GM12878 (cell line): ENCODE measurements around the gene UBE3C. TPM values are rescaled to one million over a fixed set of nuclear protein-coding genes. Genes with fewer than 3 reads are reported as not detected.
A peak's percentile ranks its signal among the peaks of the same experiment; 100 is the strongest.

ENCODE experiments used
- ATAC-seq: fragments of 200-7000 bp; cut with Tn5 transposase; 3 replicates; pipeline ENCODE4 v1.9.1; 2020; ENCODE audit warnings: mild to moderate bottlenecking, moderate library complexity
- BruUV-seq: library from RNA; stranded (reverse); fragments of 400-500 nt; replicated peaks from 2 replicates; lab custom pipeline; 2021; lab: Mats Ljungman, UMichigan
- CTCF ChIA-PET: fragments of 300-600 bp; sonication (Branson Sonifier 250); formaldehyde crosslinking; extraction: SDS; loops from one replicate; lab custom pipeline; 2021; ENCODE audit warnings: inconsistent platforms; lab: Yijun Ruan, JAX
- POLR2A ChIA-PET: fragments of 350-600 bp; formaldehyde crosslinking; extraction: SDS; loops from one replicate; lab custom pipeline; 2021; ENCODE audit warnings: inconsistent platforms; lab: Charles Lee
- RAD21 ChIA-PET: fragments of 300-600 bp; sonication (Branson Sonifier 250); formaldehyde crosslinking; loops from one replicate; lab custom pipeline; 2023; ENCODE audit warnings: antibody characterized with exemption; ENCODE audit not compliant: unreplicated experiment; lab: Charles Lee
- SMC1A ChIA-PET: fragments of 300-600 bp; sonication (Branson Sonifier 250); formaldehyde crosslinking; loops from one replicate; lab custom pipeline; 2023; ENCODE audit not compliant: unreplicated experiment, uncharacterized antibody; lab: Charles Lee
- DNase-seq: peaks from one replicate; pipeline ENCODE4 v3.0.0-alpha.2; 2011; ENCODE audit warnings: low read depth, low spot score
- FAIRE-seq: peaks from 3 replicates; lab custom pipeline; 2011; peaks lifted over from hg19 to GRCh38; lab: Jason Lieb, UNC
- H2AFZ ChIP-seq: 2 replicates; pipeline ENCODE4 v1.6.0; 2011; ENCODE audit warnings: low read depth, low read length, control low read depth; ENCODE audit not compliant: control insufficient read depth
- H3K27ac ChIP-seq: 2 replicates; pipeline ENCODE4 v1.5.1; 2011; ENCODE audit warnings: control low read depth; ENCODE audit not compliant: control insufficient read depth, insufficient read depth
- H3K27me3 ChIP-seq, 2 experiments: replicated peaks in 1 of 2; 2 replicates each; pipeline versions ENCODE4 v1.6.0 to v1.6.1; 2011; ENCODE audit warnings: low read length in 1 of 2; ENCODE audit not compliant: control insufficient read depth in 2 of 2, insufficient read depth in 2 of 2
- H3K36me3 ChIP-seq, 2 experiments: 2 replicates each; pipeline ENCODE4 v1.5.1; 2011; ENCODE audit warnings: low read length in 1 of 2; ENCODE audit not compliant: control insufficient read depth in 2 of 2, insufficient read depth in 2 of 2
- H3K4me1 ChIP-seq: 2 replicates; pipeline ENCODE4 v1.6.1; 2011; ENCODE audit warnings: mild to moderate bottlenecking, low read length, moderate library complexity, mixed read lengths; ENCODE audit not compliant: control insufficient read depth, insufficient read depth
- H3K4me2 ChIP-seq: 2 replicates; pipeline ENCODE4 v1.6.0; 2011; ENCODE audit warnings: control low read depth; ENCODE audit not compliant: control insufficient read depth, insufficient read depth
- H3K4me3 ChIP-seq: fragments of 200-600 bp; sonication (generic); 2 replicates; pipeline ENCODE4 v1.5.1; 2016
- H3K79me2 ChIP-seq: 2 replicates; pipeline ENCODE4 v1.6.0; 2011; ENCODE audit warnings: low read length; ENCODE audit not compliant: control insufficient read depth, insufficient read depth
- H3K9ac ChIP-seq: 2 replicates; pipeline ENCODE4 v1.8.0; 2011; ENCODE audit warnings: low read length, control low read depth, mixed read lengths; ENCODE audit not compliant: control insufficient read depth, insufficient read depth
- H3K9me3 ChIP-seq: replicated peaks from 3 replicates; pipeline ENCODE4 v1.5.1; 2011; ENCODE audit warnings: mild to moderate bottlenecking, low read length; ENCODE audit not compliant: control insufficient read depth, insufficient read depth
- H4K20me1 ChIP-seq: 2 replicates; pipeline ENCODE4 v1.6.0; 2011; ENCODE audit not compliant: control insufficient read depth, insufficient read depth
- BHLHE40 ChIP-seq, 2 experiments: fragments of 450-650 bp in 1 of 2; IDR thresholded peaks; 2 replicates each; pipeline ENCODE4 v1.6.1; 2011 to 2017; ENCODE audit warnings: low read depth in 2 of 2, borderline replicate concordance in 1 of 2, improper control_type of control experiment in 1 of 2, low read length in 1 of 2, mild to moderate bottlenecking in 1 of 2
- CREB1 ChIP-seq: IDR thresholded peaks from 2 replicates; pipeline ENCODE4 v1.6.1; 2012; ENCODE audit warnings: low read depth, mild to moderate bottlenecking, inconsistent platforms
- EGR1 ChIP-seq, 2 experiments: IDR thresholded peaks; 1 replicate in 1 of 2; 2 replicates in 1 of 2; pipeline ENCODE4 v1.6.1; 2011 to 2012; ENCODE audit warnings: low read depth in 2 of 2, low read length in 2 of 2, borderline replicate concordance in 1 of 2, mild to moderate bottlenecking in 1 of 2, moderate library complexity in 1 of 2
- HDAC6 ChIP-seq: fragments of 200-600 bp; sonication (generic); IDR thresholded peaks from one replicate; pipeline ENCODE4 v1.8.0; 2017; ENCODE audit warnings: antibody characterized with exemption; ENCODE audit not compliant: unreplicated experiment
- LARP7 ChIP-seq: fragments of 450-650 bp; IDR thresholded peaks from 2 replicates; pipeline ENCODE4 v1.6.1; 2017; ENCODE audit warnings: mild to moderate bottlenecking
- NBN ChIP-seq: fragments of 450-650 bp; IDR thresholded peaks from 2 replicates; pipeline ENCODE4 v1.6.1; 2016
- NR2C2 ChIP-seq: IDR thresholded peaks from 2 replicates; pipeline ENCODE4 v1.6.1; 2011; ENCODE audit warnings: borderline replicate concordance, low read depth; ENCODE audit not compliant: control insufficient read depth, insufficient read length
- RELB ChIP-seq: fragments of 450-650 bp; IDR thresholded peaks from 2 replicates; pipeline ENCODE4 v1.6.1; 2017; ENCODE audit warnings: low read depth, mild to moderate bottlenecking, moderate library complexity
- SIX5 ChIP-seq: IDR thresholded peaks from 2 replicates; pipeline ENCODE4 v1.6.1; 2011; ENCODE audit warnings: mild to moderate bottlenecking, low read depth, low read length, moderate library complexity; ENCODE audit not compliant: severe bottlenecking
- SMAD1 ChIP-seq: fragments of 450-650 bp; IDR thresholded peaks from 2 replicates; pipeline ENCODE4 v1.6.1; 2018; ENCODE audit warnings: mild to moderate bottlenecking, low read depth; ENCODE audit not compliant: partially characterized antibody
- SMARCA5 ChIP-seq: fragments of 450-650 bp; IDR thresholded peaks from 2 replicates; pipeline ENCODE4 v1.6.1; 2017; ENCODE audit warnings: mild to moderate bottlenecking
- SMC3 ChIP-seq: IDR thresholded peaks from 2 replicates; pipeline ENCODE4 v1.6.1; 2011; ENCODE audit warnings: low read length, improper control_type of control experiment, borderline replicate concordance
- YY1 ChIP-seq: IDR thresholded peaks from 2 replicates; pipeline ENCODE4 v1.6.1; 2011; ENCODE audit warnings: low read depth, mild to moderate bottlenecking, low read length
- ZNF274 ChIP-seq: IDR thresholded peaks from one replicate; pipeline ENCODE4 v1.8.0; 2011; ENCODE audit not compliant: insufficient read length, insufficient read depth
- WGBS: methylation state at CpG from one replicate; pipeline ENCODE4 v1.1.6; 2016; ENCODE audit warnings: low lambda C conversion rate; ENCODE audit not compliant: insufficient replicate concordance, insufficient coverage; ENCODE audit errors: missing lambda C conversion rate; 5-methylcytosine and 5-hydroxymethylcytosine counted together
- in situ Hi-C: fragments of 300-500 bp; cut with MboI; formaldehyde crosslinking; loops from 9 replicates; pipeline ENCODE4 v1.14.3; 2018; ENCODE audit warnings: mixed read lengths
- intact Hi-C: fragments of 100-400 bp; cut with micrococcal nuclease; formaldehyde crosslinking; loops from one replicate; pipeline ENCODE4 v1.14.2; 2022; ENCODE audit not compliant: unreplicated experiment
- polyA plus RNA-seq, 11 experiments: library from polyadenylated mRNA; depleted of rRNA in 4 of 11; unstranded in 6 of 11; stranded (reverse) in 5 of 11; fragments of >200 nt; fragmentation: Nextera tagmentation in 4 of 11; fragmentation: Illumina TruSeq in 1 of 11; extraction: Ambion mirVana in 4 of 11; extraction: Trizol in 1 of 11; gene quantifications; 1 replicate in 1 of 11; 2 replicates in 10 of 11; pipeline versions ENCODE4 v1.2.1 to v1.2.3, GENCODE V29; 2011 to 2016; ENCODE audit warnings: inconsistent platforms in 2 of 11, missing spikeins in 2 of 11, low read depth in 1 of 11
- total RNA-seq, 4 experiments: library from RNA; depleted of rRNA in 3 of 4; stranded (reverse); fragments of >200 nt in 3 of 4; fragmentation: Illumina TruSeq in 1 of 4; extraction: Trizol in 1 of 4; gene quantifications; 2 replicates each; pipeline versions ENCODE4 v1.2.1 to v1.2.3, GENCODE V29; 2013 to 2021
- TF ChIP-seq, protein P1 (sequence below): fragments of 450-650 bp; IDR thresholded peaks from 2 replicates; pipeline ENCODE4 v1.6.1; 2016; ENCODE audit warnings: mild to moderate bottlenecking
- TF ChIP-seq, protein P2 (sequence below): IDR thresholded peaks from 2 replicates; pipeline ENCODE4 v1.6.1; 2011; ENCODE audit warnings: borderline replicate concordance, low read depth, mild to moderate bottlenecking, moderate library complexity, mixed read lengths, low read length; ENCODE audit not compliant: insufficient read depth; ENCODE audit errors: extremely low read length

UBE3C gene
- total and polyA plus RNA-seq, 10 of the 15 experiments (the other 5 are each of a cell fraction or from before 2014, with no cell fraction given), result 7.9 to 65.9 (median 45.2) TPM

GRCh38 chr7:157273208-157274093 lies 134.7 kb downstream of the UBE3C start:
- intact Hi-C loops (loop anchor here (2.0 kb wide), 1 partner anchor 305 kb away; no protein-coding TSS in a partner anchor), in situ Hi-C loops (loop anchor here (5.0 to 25.0 kb wide), 2 partner anchors 301 to 1461 kb away; partner anchors contain the start of gene SHH)
- FAIRE-seq (no peak), DNase-seq (no peak), ATAC-seq (peak; percentile 91)
- no TSS peak for BruUV-seq
- Histone ChIP-seq H4K20me1 (no peaks in the 10 kb centered on the region), H2AFZ (no peak overlapping the region; the same call in 1 of the 2 replicates), H3K79me2 (no peaks in the 10 kb centered on the region), H3K9me3 (no peaks in the 10 kb centered on the region), H3K4me2 (peak overlapping the region; percentile 35; the same call in 1 of the 2 replicates), H3K4me3 (no peak overlapping the region), H3K27me3 (no peaks in the 10 kb centered on the region; a peak in 1 of 4 replicates), H3K36me3 (peaks cover 1 to 13% of the 10 kb centered on the region in 2 experiments; a peak in 3 of 4 replicates), H3K27ac (no peak overlapping the region), H3K9ac (no peak overlapping the region), H3K4me1 (no peaks in the 10 kb centered on the region)
- WGBS, result 18% methylated on average over 23 of the region's 23 CpGs
- SMC1A ChIA-PET, result interaction anchor here (0.6 to 2.0 kb wide), 5 partner anchors 48 to 323 kb away, joined by 3 to 13 read pairs (median 5); partner anchors contain the start of gene NOM1
- POLR2A ChIA-PET, result interaction anchor here (0.5 kb wide), 1 partner anchor 66 kb away, joined by 5 read pairs; no protein-coding TSS in a partner anchor
- CTCF ChIA-PET, result interaction anchor here (0.7 to 4.3 kb wide), 23 partner anchors 8 to 330 kb away, joined by 3 to 27 read pairs (median 3); partner anchors contain the start of gene NOM1
- RAD21 ChIA-PET, result interaction anchor here (0.5 to 1.3 kb wide), 3 partner anchors 109 to 350 kb away, joined by 3 to 5 read pairs (median 5); no protein-coding TSS in a partner anchor
- TF ChIP-seq EGR1 (IDR thresholded peaks at IDR 0.05; ENCODE audit: borderline replicate concordance in 1 of 2, low read depth in 2 of 2, low read length in 2 of 2), result peak in 1 of 2 experiments; percentile 76; a peak in 2 of 3 replicates
- TF ChIP-seq SMC3, result peak; percentile 75
- TF ChIP-seq YY1, result 0 out of 2 replicates have a peak, but pooled peaks have one; percentile 36
- no peak for TF ChIP-seq HDAC6
- TF ChIP-seq, protein P1, sequence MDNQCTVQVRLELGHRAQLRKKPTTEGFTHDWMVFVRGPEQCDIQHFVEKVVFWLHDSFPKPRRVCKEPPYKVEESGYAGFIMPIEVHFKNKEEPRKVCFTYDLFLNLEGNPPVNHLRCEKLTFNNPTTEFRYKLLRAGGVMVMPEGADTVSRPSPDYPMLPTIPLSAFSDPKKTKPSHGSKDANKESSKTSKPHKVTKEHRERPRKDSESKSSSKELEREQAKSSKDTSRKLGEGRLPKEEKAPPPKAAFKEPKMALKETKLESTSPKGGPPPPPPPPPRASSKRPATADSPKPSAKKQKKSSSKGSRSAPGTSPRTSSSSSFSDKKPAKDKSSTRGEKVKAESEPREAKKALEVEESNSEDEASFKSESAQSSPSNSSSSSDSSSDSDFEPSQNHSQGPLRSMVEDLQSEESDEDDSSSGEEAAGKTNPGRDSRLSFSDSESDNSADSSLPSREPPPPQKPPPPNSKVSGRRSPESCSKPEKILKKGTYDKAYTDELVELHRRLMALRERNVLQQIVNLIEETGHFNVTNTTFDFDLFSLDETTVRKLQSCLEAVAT, result no peak
- TF ChIP-seq SMARCA5, result peak; percentile 75; the same call in 1 of the 2 replicates
- TF ChIP-seq RELB, result no peak
- 0 out of 2 replicates have a peak, but pooled peaks have one; percentile 37 for TF ChIP-seq LARP7
- peak; percentile 30 to 55; a peak in 2 of 4 replicates for TF ChIP-seq BHLHE40 (IDR thresholded peaks at IDR 0.05; ENCODE audit: borderline replicate concordance in 1 of 2, low read depth in 2 of 2, low read length in 1 of 2)
- TF ChIP-seq NBN, result no peak
- no peak for TF ChIP-seq NR2C2
- TF ChIP-seq SMAD1, result no peak
- TF ChIP-seq SIX5, result no peak
- TF ChIP-seq, protein P2, sequence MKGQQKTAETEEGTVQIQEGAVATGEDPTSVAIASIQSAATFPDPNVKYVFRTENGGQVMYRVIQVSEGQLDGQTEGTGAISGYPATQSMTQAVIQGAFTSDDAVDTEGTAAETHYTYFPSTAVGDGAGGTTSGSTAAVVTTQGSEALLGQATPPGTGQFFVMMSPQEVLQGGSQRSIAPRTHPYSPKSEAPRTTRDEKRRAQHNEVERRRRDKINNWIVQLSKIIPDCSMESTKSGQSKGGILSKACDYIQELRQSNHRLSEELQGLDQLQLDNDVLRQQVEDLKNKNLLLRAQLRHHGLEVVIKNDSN, result peak; percentile 45
- no peak for TF ChIP-seq ZNF274
- TF ChIP-seq CREB1, result 0 out of 2 replicates have a peak, but pooled peaks have one; percentile 3
